Transverse colon (tissue), 4 donors: Measurements from ENCODE around the gene PRICKLE2. TPM values are rescaled to one million over a fixed set of nuclear protein-coding genes. Genes with fewer than 3 reads are reported as not detected.

Experiments
- DNase-seq: peaks from one replicate; pipeline ENCODE4 v3.0.0-alpha.2; 2019
- H3K27ac ChIP-seq, 4 donors: fragments of 200-600 bp; sonication (generic); 2 replicates each; pipeline ENCODE4 v1.5.1; 2016 to 2018; ENCODE audit warnings: inconsistent platforms in 4 of 4
- H3K27me3 ChIP-seq: fragments of 200-600 bp; sonication (generic); 2 replicates; pipeline ENCODE4 v1.5.1; 2017; ENCODE audit warnings: inconsistent platforms
- H3K36me3 ChIP-seq, 4 donors: fragments of 200-600 bp; sonication (generic); 2 replicates each; pipeline ENCODE4 v1.5.1; 2017 to 2019; ENCODE audit warnings: inconsistent platforms in 4 of 4
- H3K4me1 ChIP-seq, 4 donors: fragments of 200-600 bp; sonication (generic); 2 replicates each; pipeline ENCODE4 v1.5.1; 2017 to 2020; ENCODE audit warnings: inconsistent platforms in 4 of 4
- H3K4me3 ChIP-seq, 4 donors: fragments of 200-600 bp; sonication (generic); 1 replicate in 1 of 4; 2 replicates in 3 of 4; pipeline versions ENCODE4 v1.5.1 to v1.6.1; 2017 to 2019; ENCODE audit warnings: inconsistent platforms in 4 of 4
- H3K9me3 ChIP-seq, 2 donors: fragments of 200-600 bp; sonication (generic); 2 replicates each; pipeline ENCODE4 v1.5.1; 2017 to 2019; ENCODE audit warnings: inconsistent platforms in 2 of 2
- EP300 ChIP-seq: sonication (generic); formaldehyde crosslinking; IDR thresholded peaks from one replicate; pipeline ENCODE4 v1.6.1; 2017; ENCODE audit warnings: antibody characterized with exemption, low read depth
- POLR2A ChIP-seq: fragments of 450-650 bp; IDR thresholded peaks from one replicate; pipeline ENCODE4 v1.6.1; 2016; ENCODE audit warnings: antibody characterized with exemption, mild to moderate bottlenecking, moderate library complexity
- POLR2AphosphoS5 ChIP-seq, 3 donors: sonication (generic); formaldehyde crosslinking; IDR thresholded peaks; one replicate each; pipeline ENCODE4 v1.6.1; 2016; ENCODE audit warnings: antibody characterized with exemption in 3 of 3
- WGBS, 2 donors: methylation state at CpG; one replicate each; pipeline ENCODE4 v1.1.5; 2018; ENCODE audit warnings: low coverage in 1 of 2; 5-methylcytosine and 5-hydroxymethylcytosine counted together
- in situ Hi-C, 4 donors: fragments of 200-750 bp; cut with MboI; loops; one replicate each; pipeline versions ENCODE4 v1.15.0 to v1.15.1; 2017; ENCODE audit warnings: low sequenced_read_pairs in 3 of 4, low pct_ligation_motif_present in 1 of 4, low pct_unique_long_range_greater_than_20kb in 1 of 4
- intact Hi-C: fragments of 100-400 bp; cut with DNase I; formaldehyde crosslinking; loops from one replicate; pipeline ENCODE4 v1.15.1; 2023; ENCODE audit warnings: low total_unique reads
- total RNA-seq, 4 donors: library from RNA; depleted of rRNA; stranded (reverse); fragments of >200 nt; gene quantifications; one replicate each; pipeline ENCODE4 v1.1.0, GENCODE V29; 2016
- TF ChIP-seq, protein P1 (sequence below), 5 experiments: fragments of 200-600 bp in 3 of 5; fragments of 450-650 bp in 2 of 5; sonication (generic) in 3 of 5; IDR thresholded peaks; 1 replicate in 2 of 5; 2 replicates in 3 of 5; pipeline ENCODE4 v1.5.1; 2016 to 2017; ENCODE audit warnings: antibody characterized with exemption in 5 of 5, inconsistent platforms in 3 of 5, mild to moderate bottlenecking in 2 of 5, moderate library complexity in 1 of 5

Gene PRICKLE2
- total RNA-seq, 4 donors from 2014 or later, result 8.5 to 38.4 (median 17.4) TPM

DNA sequence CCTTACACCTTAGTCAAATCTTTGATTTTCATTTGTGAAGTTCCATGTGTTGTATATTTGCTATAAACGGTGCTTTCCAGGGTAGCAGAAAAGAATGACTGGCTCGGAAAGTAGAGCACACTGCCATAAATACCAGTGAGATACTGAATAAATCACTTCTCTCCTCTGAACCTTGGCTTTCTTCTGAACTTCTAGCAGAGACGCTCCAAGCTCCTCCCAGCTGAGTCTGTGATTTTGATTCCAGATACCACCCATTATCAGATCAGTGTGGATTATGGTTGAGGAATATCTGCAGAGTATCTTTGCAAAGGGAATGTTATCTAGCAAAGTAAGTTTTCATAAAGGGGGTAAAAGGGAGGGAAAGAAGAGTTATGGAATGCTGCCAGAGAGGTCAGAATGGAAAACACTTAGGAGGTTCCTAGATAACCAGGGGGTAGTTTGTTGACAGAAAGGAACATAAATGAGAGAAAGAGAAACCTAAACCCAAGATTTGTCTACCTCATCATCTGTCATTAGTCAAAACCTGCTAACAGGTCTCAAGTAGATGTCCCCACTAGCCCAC, 103.4 kb downstream of the PRICKLE2 start:
- WGBS, 2 donors, result 0 to 27% methylated on average over 3 of the region's 3 CpGs
- Histone ChIP-seq H3K27ac (peak overlapping the region in 2 of 4 donors; percentile 14 to 35), H3K9me3 (no peaks in the 10 kb centered on the region), H3K27me3 (no peaks in the 10 kb centered on the region), H3K36me3 (no peaks in the 10 kb centered on the region), H3K4me1 (peaks cover 0 to 5% (median 0%) of the 10 kb centered on the region in 4 donors), H3K4me3 (no peak overlapping the region)
- in situ Hi-C loops, result no loop called here
- intact Hi-C loops, result loop anchor here (5.0 kb wide), 1 partner anchor 230 kb away; no protein-coding TSS in a partner anchor
- no peak for DNase-seq
- TF ChIP-seq EP300 (no peak), POLR2AphosphoS5 (IDR thresholded peaks at IDR 0.05) (no peak), POLR2A (no peak)
- TF ChIP-seq, protein P1, sequence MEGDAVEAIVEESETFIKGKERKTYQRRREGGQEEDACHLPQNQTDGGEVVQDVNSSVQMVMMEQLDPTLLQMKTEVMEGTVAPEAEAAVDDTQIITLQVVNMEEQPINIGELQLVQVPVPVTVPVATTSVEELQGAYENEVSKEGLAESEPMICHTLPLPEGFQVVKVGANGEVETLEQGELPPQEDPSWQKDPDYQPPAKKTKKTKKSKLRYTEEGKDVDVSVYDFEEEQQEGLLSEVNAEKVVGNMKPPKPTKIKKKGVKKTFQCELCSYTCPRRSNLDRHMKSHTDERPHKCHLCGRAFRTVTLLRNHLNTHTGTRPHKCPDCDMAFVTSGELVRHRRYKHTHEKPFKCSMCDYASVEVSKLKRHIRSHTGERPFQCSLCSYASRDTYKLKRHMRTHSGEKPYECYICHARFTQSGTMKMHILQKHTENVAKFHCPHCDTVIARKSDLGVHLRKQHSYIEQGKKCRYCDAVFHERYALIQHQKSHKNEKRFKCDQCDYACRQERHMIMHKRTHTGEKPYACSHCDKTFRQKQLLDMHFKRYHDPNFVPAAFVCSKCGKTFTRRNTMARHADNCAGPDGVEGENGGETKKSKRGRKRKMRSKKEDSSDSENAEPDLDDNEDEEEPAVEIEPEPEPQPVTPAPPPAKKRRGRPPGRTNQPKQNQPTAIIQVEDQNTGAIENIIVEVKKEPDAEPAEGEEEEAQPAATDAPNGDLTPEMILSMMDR (IDR thresholded peaks at IDR 0.05), result no peak

DNA sequence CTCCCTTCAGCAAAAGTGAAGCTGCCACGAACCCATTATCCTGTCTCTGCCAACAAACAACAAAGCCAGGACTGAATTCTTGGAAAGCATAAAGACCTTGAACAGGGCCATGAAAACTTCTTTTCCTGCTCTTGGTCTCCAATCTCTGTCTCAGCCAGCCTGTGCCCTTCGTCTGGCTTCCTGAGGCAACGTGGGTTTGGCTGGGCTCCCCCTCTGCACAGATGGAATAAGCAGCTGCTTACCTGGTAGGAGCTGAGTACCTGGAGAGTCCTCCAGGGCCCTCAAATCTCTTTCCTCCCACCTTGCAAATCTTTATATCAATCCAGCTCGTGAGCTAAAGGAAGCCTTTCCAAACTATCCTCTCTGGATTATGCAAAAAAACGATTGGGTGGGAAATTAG, 104.4 kb downstream of the PRICKLE2 start:
- 59 to 71% methylated on average over 1 to 5 of the region's 5 CpGs for WGBS, 2 donors
- in situ Hi-C loops (no loop called here), intact Hi-C loops (loop anchor here (5.0 kb wide), 1 partner anchor 229 kb away; no protein-coding TSS in a partner anchor)
- H3K4me1 ChIP-seq, result peaks cover 0 to 5% (median 0%) of the 10 kb centered on the region in 4 donors
- H3K9me3 ChIP-seq, result no peaks in the 10 kb centered on the region
- H3K27me3 ChIP-seq, result no peaks in the 10 kb centered on the region
- no peak overlapping the region for H3K27ac ChIP-seq
- H3K36me3 ChIP-seq, result no peaks in the 10 kb centered on the region
- no peak for DNase-seq
- no peak for TF ChIP-seq POLR2AphosphoS5 (IDR thresholded peaks at IDR 0.05)
- TF ChIP-seq, protein P1 (IDR thresholded peaks at IDR 0.05), result no peak
- TF ChIP-seq EP300, result no peak
- no peak for TF ChIP-seq POLR2A
- H3K4me3 ChIP-seq, result no peak overlapping the region

DNA sequence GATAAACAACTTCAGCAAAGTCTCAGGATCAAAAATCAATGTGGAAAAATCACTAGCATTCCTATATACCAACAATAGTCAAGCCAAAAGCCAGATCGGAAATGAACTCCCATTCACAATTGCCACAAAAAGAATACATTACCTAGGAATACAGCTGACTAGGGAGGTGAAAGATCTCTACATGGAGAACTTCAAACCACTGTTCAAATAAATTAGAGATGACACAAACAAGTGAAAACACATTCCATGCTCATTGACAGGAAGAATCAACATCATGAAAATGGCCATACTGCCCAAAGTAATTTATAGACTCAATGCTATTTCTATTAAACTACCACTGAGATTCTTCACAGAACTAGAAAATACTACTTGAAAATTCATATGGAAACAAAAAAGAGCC, 107.8 kb downstream of the PRICKLE2 start:
- Histone ChIP-seq H3K4me1 (peaks cover 0 to 5% (median 0%) of the 10 kb centered on the region in 4 donors), H3K27me3 (no peaks in the 10 kb centered on the region), H3K27ac (no peak overlapping the region), H3K4me3 (no peak overlapping the region), H3K9me3 (no peaks in the 10 kb centered on the region), H3K36me3 (no peaks in the 10 kb centered on the region)
- DNase-seq, result no peak
- TF ChIP-seq POLR2A (no peak), EP300 (no peak), POLR2AphosphoS5 (IDR thresholded peaks at IDR 0.05) (no peak)
- TF ChIP-seq, protein P1 (IDR thresholded peaks at IDR 0.05), result no peak
- WGBS, 2 donors, result 90% methylated on average over 1 of the region's 1 CpG; no CpG with 5 or more reads in 1 of the 2 donors
- intact Hi-C loops (no loop called here), in situ Hi-C loops (no loop called here)

DNA sequence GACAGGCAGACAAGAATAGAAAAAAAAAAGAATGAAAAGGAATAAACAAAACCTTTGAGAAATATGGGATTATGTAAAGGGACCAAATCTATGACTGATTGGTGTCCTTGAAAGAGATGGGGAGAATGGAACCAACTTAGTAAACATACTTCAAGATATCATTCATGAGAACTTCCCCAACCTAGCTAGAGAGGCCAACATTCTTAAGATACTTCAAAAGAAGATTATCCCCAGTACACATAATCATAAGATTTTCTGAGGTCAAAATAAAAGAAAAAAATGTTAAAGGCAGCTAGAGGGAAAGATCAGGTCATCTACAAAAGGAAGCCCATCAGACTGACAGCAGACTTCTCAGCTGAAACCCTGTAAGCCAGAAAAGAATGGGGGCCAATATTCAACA, 110.6 kb downstream of the PRICKLE2 start:
- Histone ChIP-seq H3K27me3 (no peaks in the 10 kb centered on the region), H3K4me1 (no peaks in the 10 kb centered on the region), H3K4me3 (no peak overlapping the region), H3K36me3 (no peaks in the 10 kb centered on the region), H3K9me3 (no peaks in the 10 kb centered on the region), H3K27ac (no peak overlapping the region)
- in situ Hi-C loops (no loop called here), intact Hi-C loops (no loop called here)
- DNase-seq, result no peak
- TF ChIP-seq POLR2AphosphoS5 (IDR thresholded peaks at IDR 0.05) (no peak), EP300 (no peak), POLR2A (no peak)
- TF ChIP-seq, protein P1 (IDR thresholded peaks at IDR 0.05), result no peak
